Effector CD8-positive, alpha-beta T cell (primary cell): ENCODE measurements around the gene AP2A1.
A peak's percentile ranks its signal among the peaks of the same experiment; 100 is the strongest.

Source experiments
- DNase-seq: peaks from one replicate; lab custom pipeline; 2025; lab: John Stamatoyannopoulos, UW

The AP2A1 gene

GRCh38 chr19:49793561-49793840 is 26.7 kb downstream of the AP2A1 start:
- no peak for DNase-seq

DNA sequence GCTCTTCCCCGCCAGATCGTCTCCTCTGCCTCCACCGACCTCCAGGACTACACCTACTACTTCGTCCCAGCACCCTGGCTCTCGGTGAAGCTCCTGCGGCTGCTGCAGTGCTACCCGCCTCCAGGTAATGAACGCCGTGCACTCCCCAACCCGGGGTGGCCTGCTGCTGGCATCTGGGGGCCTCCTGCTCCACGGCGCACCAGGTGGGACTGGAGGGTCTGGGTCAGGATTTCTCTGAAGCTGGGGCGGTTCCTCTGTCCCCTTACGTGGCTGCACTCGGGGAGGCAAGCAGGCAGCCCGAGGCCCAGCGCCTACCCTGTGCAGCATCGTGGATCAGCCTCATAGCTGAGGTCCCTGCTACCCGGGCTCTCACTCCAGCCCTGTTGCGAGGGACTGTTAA is 28.8 kb downstream of the AP2A1 start:
- DNase-seq: no peak

DNA sequence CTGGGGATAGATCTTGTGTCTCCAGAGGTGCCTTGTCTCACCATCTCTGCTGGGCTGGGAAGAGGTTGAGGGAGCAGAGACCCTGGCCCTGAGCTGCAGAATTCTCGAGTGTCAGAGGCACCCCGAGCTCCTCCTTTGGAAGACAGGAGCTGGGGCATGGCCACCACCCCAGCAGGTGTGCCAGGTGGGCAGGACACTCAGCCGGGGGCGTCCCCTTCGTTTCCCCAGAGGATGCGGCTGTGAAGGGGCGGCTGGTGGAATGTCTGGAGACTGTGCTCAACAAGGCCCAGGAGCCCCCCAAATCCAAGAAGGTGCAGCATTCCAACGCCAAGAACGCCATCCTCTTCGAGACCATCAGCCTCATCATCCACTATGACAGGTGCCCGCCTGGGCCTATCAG is 31.8 kb downstream of the AP2A1 start:
- no peak for DNase-seq

- DNase-seq: no peak
Measured at GRCh38 chr19:49799271-49799797, 32.5 kb downstream of the AP2A1 start.

GRCh38 chr19:49799798-49800376 is 33.1 kb downstream of the AP2A1 start:
- DNase-seq: no peak

GRCh38 chr19:49800771-49801170 is 34.0 kb downstream of the AP2A1 start:
- DNase-seq: no peak

DNA sequence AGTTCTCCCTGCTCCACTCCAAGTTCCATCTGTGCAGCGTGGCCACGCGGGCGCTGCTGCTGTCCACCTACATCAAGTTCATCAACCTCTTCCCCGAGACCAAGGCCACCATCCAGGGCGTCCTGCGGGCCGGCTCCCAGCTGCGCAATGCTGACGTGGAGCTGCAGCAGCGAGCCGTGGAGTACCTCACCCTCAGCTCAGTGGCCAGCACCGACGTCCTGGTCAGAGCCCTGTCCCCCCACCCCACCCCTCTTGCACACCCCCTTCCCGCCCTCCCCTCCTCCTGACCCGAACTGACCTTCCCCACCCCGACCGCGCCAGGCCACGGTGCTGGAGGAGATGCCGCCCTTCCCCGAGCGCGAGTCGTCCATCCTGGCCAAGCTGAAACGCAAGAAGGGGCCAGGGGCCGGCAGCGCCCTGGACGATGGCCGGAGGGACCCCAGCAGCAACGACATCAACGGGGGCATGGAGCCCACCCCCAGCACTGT is 34.6 kb downstream of the AP2A1 start:
- DNase-seq: no peak

GRCh38 chr19:49801966-49802661 is 35.3 kb downstream of the AP2A1 start:
- DNase-seq: no peak

- no peak for DNase-seq
Measured at GRCh38 chr19:49802836-49803528, 36.2 kb downstream of the AP2A1 start.

DNA sequence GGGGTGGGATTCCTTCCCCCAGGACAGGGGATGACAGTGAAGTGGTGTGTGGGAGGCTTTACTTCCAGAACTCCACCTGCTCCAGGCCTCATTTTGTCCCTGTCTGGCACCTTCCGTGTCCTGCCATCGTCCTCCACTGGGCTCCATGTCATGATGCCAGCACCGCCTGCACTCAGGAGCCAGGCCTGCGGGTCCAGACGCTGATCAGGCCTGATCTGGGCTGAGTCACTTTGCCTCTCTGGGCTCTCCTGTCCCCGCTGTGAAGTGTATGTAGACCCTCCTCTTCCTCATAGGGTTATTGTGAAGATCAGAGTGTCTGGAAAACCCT is 36.7 kb downstream of the AP2A1 start:
- no peak for DNase-seq

- DNase-seq: no peak
Measured at GRCh38 chr19:49805822-49806619, 39.2 kb downstream of the AP2A1 start.

- no peak for DNase-seq
Measured at GRCh38 chr19:49806620-49806959, 39.8 kb downstream of the AP2A1 start.

GRCh38 chr19:49807058-49807903 is 40.5 kb downstream of the AP2A1 start:
- no peak for DNase-seq

DNA sequence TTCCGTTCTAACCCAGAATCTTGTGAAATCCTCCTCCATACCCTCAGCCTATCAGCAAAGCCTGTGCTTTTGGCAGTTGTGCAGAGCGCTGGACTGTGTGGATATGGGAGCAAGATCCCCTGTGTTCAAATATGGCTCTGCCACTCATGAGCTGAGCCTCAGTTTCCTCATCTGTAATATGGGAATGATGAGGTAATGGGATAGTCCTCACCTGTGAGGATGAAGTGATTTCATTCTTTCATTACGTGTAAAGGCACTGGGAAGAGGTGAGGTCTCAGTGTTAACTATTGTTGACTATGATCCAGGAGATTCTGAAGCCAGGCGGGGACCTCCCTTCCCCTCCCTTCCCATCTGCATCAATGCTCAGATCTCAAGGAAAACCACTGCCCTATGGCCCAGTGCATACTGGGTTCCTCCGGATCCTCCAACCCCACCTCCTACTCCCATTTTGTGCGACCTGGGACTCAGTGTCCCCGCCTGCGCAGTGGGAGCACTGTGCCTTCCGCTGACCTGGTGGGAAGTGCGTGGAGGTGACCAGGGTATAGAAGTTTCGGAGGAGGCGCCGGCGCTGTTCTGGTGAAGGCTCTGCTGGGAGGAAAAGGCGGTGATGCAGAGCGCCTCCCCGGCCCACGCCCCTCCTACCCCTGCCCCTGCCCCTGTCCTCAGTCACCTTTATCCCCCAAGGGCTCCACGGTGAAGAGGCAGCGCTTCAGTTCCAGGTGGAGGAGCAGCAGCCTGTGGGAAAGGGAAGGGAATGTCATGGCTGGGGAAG is 41.3 kb downstream of the AP2A1 start:
- no peak for DNase-seq

GRCh38 chr19:49808711-49809159 is 41.9 kb downstream of the AP2A1 start:
- peak; percentile 77 for DNase-seq

GRCh38 chr19:49809160-49809940 is 42.5 kb downstream of the AP2A1 start:
- DNase-seq: peak; percentile 25

DNA sequence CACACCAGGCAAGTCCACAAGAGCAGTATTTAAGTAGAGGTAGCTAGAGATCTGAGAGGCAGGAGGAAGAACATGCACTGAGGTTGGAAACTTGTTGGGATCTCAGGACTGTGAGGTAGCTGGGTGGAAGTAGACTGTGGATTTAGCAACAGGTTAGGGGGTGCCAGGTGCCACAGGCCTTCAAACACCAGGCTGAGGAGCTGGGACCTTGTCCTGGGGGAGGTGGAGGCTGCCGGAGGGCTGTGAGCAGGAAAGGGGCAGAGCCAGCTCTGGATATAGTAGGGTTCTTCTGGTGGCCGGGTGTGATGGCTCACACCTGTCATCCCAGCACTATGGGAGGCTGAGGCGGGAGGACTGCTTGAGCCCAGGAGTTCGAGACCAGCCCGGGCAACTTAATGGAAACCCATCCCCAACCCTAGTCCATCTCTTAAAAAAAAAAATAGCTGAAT is 43.2 kb downstream of the AP2A1 start:
- no peak for DNase-seq

- DNase-seq: no peak
Measured at GRCh38 chr19:49811328-49811727, 44.5 kb downstream of the AP2A1 start.

- DNase-seq: no peak
Measured at GRCh38 chr19:49812452-49812996, 45.7 kb downstream of the AP2A1 start.
